Peyer's patch (tissue), 4 donors: ENCODE results near the gene EXOC3. TPM values are rescaled to one million over a fixed set of nuclear protein-coding genes. Genes with fewer than 3 reads are reported as not detected.

Source experiments
- DNase-seq, 3 donors: peaks; one replicate each; pipeline ENCODE4 v3.0.0-alpha.2; 2017 to 2019
- H3K27ac ChIP-seq, 4 donors: fragments of 200-600 bp; sonication (generic); one replicate each; pipeline ENCODE4 v1.5.1; 2016 to 2019
- H3K27me3 ChIP-seq, 2 donors: fragments of 200-600 bp; sonication (generic); one replicate each; pipeline ENCODE4 v1.5.1; 2019
- H3K36me3 ChIP-seq, 3 donors: fragments of 200-600 bp; sonication (generic); one replicate each; pipeline ENCODE4 v1.5.1; 2016 to 2019
- H3K4me1 ChIP-seq, 4 donors: fragments of 200-600 bp; sonication (generic); one replicate each; pipeline ENCODE4 v1.5.1; 2016 to 2019
- H3K4me3 ChIP-seq, 4 donors: fragments of 200-600 bp; sonication (generic); 1 replicate in 3 of 4; 2 replicates in 1 of 4; pipeline ENCODE4 v1.5.1; 2016 to 2019; ENCODE audit warnings: mild to moderate bottlenecking in 1 of 4
- H3K9me3 ChIP-seq, 4 donors: fragments of 200-600 bp; sonication (generic); one replicate each; pipeline ENCODE4 v1.5.1; 2016 to 2019; ENCODE audit warnings: mild to moderate bottlenecking in 1 of 4
- POLR2A ChIP-seq, 2 donors: fragments of 450-650 bp; IDR thresholded peaks; one replicate each; pipeline ENCODE4 v1.5.1; 2017; ENCODE audit warnings: antibody characterized with exemption in 2 of 2, mild to moderate bottlenecking in 2 of 2, moderate library complexity in 2 of 2
- total RNA-seq, 4 donors: library from RNA; depleted of rRNA; stranded (reverse); fragments of >200 nt; gene quantifications; one replicate each; pipeline ENCODE4 v1.1.0, GENCODE V29; 2016
- TF ChIP-seq, protein P1 (sequence below), 6 experiments: fragments of 450-650 bp in 4 of 6; fragments of 200-600 bp in 2 of 6; sonication (generic) in 1 of 6; IDR thresholded peaks; one replicate each; pipeline ENCODE4 v1.5.1; 2017 to 2019; ENCODE audit warnings: antibody characterized with exemption in 6 of 6, mild to moderate bottlenecking in 3 of 6, moderate library complexity in 1 of 6

The EXOC3 gene
- total RNA-seq, 4 donors from 2014 or later: 74.3 to 201 (median 141) TPM

DNA sequence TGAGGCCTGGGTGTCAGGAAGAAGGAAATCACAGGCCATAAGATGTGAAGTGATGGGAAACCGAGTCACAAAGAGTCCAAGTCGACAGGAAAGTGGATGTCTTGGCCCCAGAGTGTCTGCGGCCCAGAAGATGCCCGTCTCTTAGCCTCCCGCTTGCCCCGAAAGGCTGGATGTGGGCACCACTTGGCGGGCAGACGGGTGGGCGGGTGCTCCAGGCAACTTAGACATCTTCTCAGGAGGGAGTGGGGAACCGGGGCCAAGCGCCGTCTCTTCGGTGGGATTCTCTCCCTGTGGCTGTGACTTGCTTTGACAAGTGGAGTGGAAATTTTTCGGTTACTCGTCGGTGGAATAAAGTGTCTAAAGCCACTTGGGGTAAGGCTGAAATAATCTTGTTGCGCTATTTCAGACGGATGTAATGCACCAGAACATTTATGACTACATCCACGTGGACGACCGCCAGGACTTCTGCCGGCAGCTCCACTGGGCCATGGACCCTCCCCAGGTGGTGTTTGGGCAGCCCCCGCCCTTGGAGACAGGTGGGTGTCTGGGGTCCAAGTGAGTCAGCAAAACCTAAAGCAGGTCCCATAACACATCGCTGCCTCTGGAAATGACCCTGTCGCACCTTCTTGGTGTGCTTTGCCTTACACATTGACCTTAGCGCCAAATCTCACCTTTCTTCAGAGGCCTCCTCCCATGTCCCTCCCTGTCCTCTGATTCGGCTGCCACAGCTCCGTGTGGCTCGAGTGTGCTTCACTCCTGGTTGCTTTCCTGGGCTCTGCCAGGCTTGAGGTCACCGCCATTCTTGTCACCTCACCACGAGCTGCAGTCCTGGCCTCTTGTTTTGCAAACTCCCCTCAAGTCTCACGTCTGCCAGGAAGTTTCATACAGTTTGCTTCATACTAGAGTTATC, 20.4 kb upstream of the EXOC3 start:
- H3K27ac ChIP-seq: no peak overlapping the region
- peak in 2 of 3 donors; percentile 33 to 42 for DNase-seq
- H3K36me3 ChIP-seq: no peaks in the 10 kb centered on the region

DNA sequence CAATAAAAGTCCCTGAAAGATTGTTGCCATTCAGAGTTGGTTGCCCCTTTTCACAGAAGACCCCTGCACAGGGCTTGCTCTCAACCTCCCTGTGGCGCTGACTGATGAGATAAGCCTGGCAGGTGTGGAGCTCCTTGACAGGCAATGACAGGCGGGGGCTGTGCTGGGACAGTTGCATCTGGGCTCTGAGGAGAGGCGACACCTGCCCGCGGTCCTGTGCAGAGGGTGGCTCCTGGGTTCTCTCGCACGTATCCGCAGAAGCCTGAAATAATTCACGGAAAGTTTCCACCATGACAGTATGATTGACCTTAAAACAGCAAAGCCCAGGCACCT, 19.8 kb upstream of the EXOC3 start:
- Histone ChIP-seq H3K4me3 (no peak overlapping the region), H3K36me3 (no peaks in the 10 kb centered on the region), H3K9me3 (no peaks in the 10 kb centered on the region), H3K27ac (no peak overlapping the region), H3K27me3 (no peaks in the 10 kb centered on the region), H3K4me1 (no peaks in the 10 kb centered on the region)
- DNase-seq: peak in 1 of 3 donors; percentile 26
- no peak for TF ChIP-seq POLR2A (IDR thresholded peaks at IDR 0.05)
- TF ChIP-seq, protein P1, sequence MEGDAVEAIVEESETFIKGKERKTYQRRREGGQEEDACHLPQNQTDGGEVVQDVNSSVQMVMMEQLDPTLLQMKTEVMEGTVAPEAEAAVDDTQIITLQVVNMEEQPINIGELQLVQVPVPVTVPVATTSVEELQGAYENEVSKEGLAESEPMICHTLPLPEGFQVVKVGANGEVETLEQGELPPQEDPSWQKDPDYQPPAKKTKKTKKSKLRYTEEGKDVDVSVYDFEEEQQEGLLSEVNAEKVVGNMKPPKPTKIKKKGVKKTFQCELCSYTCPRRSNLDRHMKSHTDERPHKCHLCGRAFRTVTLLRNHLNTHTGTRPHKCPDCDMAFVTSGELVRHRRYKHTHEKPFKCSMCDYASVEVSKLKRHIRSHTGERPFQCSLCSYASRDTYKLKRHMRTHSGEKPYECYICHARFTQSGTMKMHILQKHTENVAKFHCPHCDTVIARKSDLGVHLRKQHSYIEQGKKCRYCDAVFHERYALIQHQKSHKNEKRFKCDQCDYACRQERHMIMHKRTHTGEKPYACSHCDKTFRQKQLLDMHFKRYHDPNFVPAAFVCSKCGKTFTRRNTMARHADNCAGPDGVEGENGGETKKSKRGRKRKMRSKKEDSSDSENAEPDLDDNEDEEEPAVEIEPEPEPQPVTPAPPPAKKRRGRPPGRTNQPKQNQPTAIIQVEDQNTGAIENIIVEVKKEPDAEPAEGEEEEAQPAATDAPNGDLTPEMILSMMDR (IDR thresholded peaks at IDR 0.05): no peak

More for the DNA sequence above, 20.4 kb upstream of the EXOC3 start:
- Histone ChIP-seq H3K4me3 (no peak overlapping the region), H3K4me1 (no peaks in the 10 kb centered on the region), H3K27me3 (no peaks in the 10 kb centered on the region), H3K9me3 (no peaks in the 10 kb centered on the region)
- TF ChIP-seq, protein P1 (IDR thresholded peaks at IDR 0.05): no peak
- no peak for TF ChIP-seq POLR2A (IDR thresholded peaks at IDR 0.05)

DNA sequence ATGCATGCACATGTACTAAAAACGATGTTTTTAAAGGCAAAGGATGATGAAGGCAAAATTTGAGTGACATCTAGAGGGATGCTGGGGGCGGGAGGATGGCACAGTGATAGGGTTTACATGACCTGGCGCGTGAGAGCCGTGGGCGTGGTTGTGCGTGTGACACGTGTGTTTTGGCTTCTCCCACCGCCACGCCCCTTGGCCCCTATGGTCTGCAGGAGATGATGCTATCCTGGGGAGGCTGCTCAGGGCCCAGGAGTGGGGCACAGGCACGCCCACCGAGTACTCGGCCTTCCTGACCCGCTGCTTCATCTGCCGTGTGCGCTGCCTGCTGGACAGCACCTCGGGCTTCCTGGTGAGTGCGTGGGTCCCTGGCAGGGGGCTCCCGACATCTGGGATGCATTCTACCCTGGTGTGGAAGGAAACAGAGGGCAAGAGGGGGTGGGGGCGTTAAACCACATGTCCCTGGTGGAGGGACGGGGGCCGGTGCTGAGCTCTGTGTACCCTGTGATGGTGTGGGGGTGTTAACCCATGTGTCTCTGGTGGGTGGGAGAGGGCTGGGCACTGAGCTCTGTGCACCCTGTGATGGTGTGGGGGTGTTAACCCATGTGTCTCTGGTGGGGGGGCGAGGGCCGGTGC, 19.2 kb upstream of the EXOC3 start:
- H3K27me3 ChIP-seq: no peaks in the 10 kb centered on the region
- H3K27ac ChIP-seq: no peak overlapping the region
- no peaks in the 10 kb centered on the region for H3K4me1 ChIP-seq
- no peaks in the 10 kb centered on the region for H3K9me3 ChIP-seq
- peak in 2 of 3 donors; percentile 24 to 41 for DNase-seq
- H3K4me3 ChIP-seq: no peak overlapping the region
- no peaks in the 10 kb centered on the region for H3K36me3 ChIP-seq
- TF ChIP-seq, protein P1 (IDR thresholded peaks at IDR 0.05): no peak
- no peak for TF ChIP-seq POLR2A (IDR thresholded peaks at IDR 0.05)

DNA sequence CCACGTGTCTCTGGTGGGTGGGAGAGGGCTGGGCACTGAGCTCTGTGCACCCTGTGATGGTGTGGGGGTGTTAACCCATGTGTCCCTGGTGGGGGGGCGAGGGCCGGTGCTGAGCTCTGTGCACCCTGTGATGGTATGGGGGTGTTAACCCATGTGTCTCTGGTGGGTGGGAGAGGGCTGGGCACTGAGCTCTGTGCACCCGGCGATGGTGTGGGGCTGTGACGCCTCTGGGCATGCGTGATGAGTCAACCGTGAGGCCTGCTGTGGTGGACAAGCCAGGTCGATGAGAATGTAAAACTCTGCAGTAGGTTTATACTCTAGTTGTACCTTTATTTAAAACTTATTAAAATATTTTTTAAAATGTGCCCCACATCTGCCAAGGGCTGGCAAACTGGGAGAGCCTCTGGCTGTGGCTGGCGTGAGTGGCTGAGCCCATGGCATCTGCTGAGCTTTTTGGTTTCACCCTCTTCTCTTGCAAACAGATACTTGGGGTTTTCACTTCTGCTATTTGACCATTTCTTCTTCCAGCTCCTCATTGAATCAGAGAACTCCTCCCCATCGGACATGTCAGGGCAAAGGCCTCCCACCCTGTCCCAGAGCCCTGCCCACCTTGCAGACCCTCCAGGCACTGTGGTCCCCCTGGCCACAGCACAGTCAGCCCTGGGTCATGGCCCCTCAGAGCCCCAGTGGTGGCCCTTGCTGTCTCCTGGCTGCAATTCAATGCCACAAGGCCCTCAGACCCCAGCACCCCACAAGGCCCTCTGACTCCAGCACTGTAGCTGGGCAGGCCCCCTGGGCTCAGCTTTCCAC, 18.5 kb upstream of the EXOC3 start:
- TF ChIP-seq, protein P1 (IDR thresholded peaks at IDR 0.05): no peak
- no peak for TF ChIP-seq POLR2A (IDR thresholded peaks at IDR 0.05)
- Histone ChIP-seq H3K9me3 (no peaks in the 10 kb centered on the region), H3K4me3 (no peak overlapping the region), H3K36me3 (no peaks in the 10 kb centered on the region), H3K27me3 (no peaks in the 10 kb centered on the region), H3K4me1 (peaks cover 0 to 2% (median 0%) of the 10 kb centered on the region in 4 donors), H3K27ac (no peak overlapping the region)
- peak in 1 of 3 donors; percentile 39 for DNase-seq

DNA sequence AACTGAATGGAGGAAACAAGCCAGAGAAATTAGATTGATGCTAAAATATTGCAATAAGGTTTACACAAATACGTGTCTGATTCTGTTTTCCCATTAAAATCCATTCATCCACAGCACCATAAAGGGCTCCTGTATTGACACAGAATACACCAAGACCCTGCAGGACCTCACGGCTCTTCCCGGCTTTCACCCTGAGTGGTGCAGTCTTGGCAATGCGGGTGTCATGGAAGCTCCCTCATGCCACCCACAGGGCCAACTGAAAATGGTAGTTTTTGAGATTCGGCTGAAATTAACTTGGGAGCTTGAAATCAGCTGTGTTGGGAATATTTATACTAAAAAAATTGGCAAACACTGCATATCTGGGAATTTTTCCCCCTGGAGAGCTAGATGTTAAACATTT, 17.3 kb upstream of the EXOC3 start:
- H3K27me3 ChIP-seq: no peaks in the 10 kb centered on the region
- no peak overlapping the region for H3K4me3 ChIP-seq
- H3K27ac ChIP-seq: no peak overlapping the region
- TF ChIP-seq, protein P1 (IDR thresholded peaks at IDR 0.05): peak in 3 of 6 experiments; percentile 9 to 23 (median 11)
- no peak for TF ChIP-seq POLR2A (IDR thresholded peaks at IDR 0.05)
- no peaks in the 10 kb centered on the region for H3K36me3 ChIP-seq
- H3K9me3 ChIP-seq: no peaks in the 10 kb centered on the region
- peak in 1 of 3 donors; percentile 40 for DNase-seq
- H3K4me1 ChIP-seq: peaks cover 0 to 10% (median 0%) of the 10 kb centered on the region in 4 donors
